ENCODE measurements around the gene DYNC1LI2. TPM values are rescaled to one million over a fixed set of nuclear protein-coding genes. Genes with fewer than 3 reads are reported as not detected.

Gene DYNC1LI2
- total and polyA plus RNA-seq, 2 experiments from 2014 or later = 80.6 to 173 TPM

GRCh38 chr16:66693149-66693548 is 58.3 kb downstream of the DYNC1LI2 start:
- H3K79me2 ChIP-seq (ENCODE audit: insufficient read depth) = peaks cover 42% of the 10 kb centered on the region
- no peak for DNase-seq
- TF ChIP-seq EZH2phosphoT487 (IDR thresholded peaks at IDR 0.05; ENCODE audit: insufficient read depth, low read depth) = no peak
- no peak for TF ChIP-seq EZH2 (IDR thresholded peaks at IDR 0.05; ENCODE audit: insufficient read depth, poor library complexity, severe bottlenecking)

GRCh38 chr16:66692341-66692740 is 59.1 kb downstream of the DYNC1LI2 start:
- no peaks in the 10 kb centered on the region for H3K9me2 ChIP-seq (ENCODE audit: insufficient read depth)
- no peak overlapping the region for H3K9ac ChIP-seq
- H3K27me3 ChIP-seq (replicated peaks; ENCODE audit: insufficient read depth) = no peaks in the 10 kb centered on the region
- no peaks in the 10 kb centered on the region for H3K9me3 ChIP-seq (ENCODE audit: low read depth)
- no peaks in the 10 kb centered on the region for H3F3A ChIP-seq (ENCODE audit: insufficient read depth)
- H3K4me3 ChIP-seq = no peak overlapping the region
- TF ChIP-seq EZH2 (IDR thresholded peaks at IDR 0.05; ENCODE audit: insufficient read depth, poor library complexity, severe bottlenecking) (no peak), EZH2phosphoT487 (IDR thresholded peaks at IDR 0.05; ENCODE audit: insufficient read depth, low read depth) (no peak)
- no peaks in the 10 kb centered on the region for H3K36me3 ChIP-seq (ENCODE audit: low read depth)
- no peak overlapping the region for H3K27ac ChIP-seq
- H2AFZ ChIP-seq = no peak overlapping the region
- in situ Hi-C loops (cut with MboI) = no loop called here
- 91% methylated on average over 6 of the region's 6 CpGs for whole genome bisulfite sequencing, 2 experiments (ENCODE audit: low coverage in 1 of 2, low lambda C conversion rate in 2 of 2, missing lambda C conversion rate in 2 of 2)
- DNase-seq = no peak
- H3K4me2 ChIP-seq (ENCODE audit: unreplicated experiment) = no peak overlapping the region
- H4K20me1 ChIP-seq (ENCODE audit: insufficient read depth) = no peaks in the 10 kb centered on the region
- peaks cover 44% of the 10 kb centered on the region for H3K79me2 ChIP-seq (ENCODE audit: insufficient read depth)
- peaks cover 8% of the 10 kb centered on the region; the same call in 1 of the 2 replicates for H3K4me1 ChIP-seq (ENCODE audit: insufficient read depth)

More at GRCh38 chr16:66693149-66693548, 58.3 kb downstream of the DYNC1LI2 start:
- in situ Hi-C loops (cut with MboI) = no loop called here
- no peaks in the 10 kb centered on the region for H4K20me1 ChIP-seq (ENCODE audit: insufficient read depth)
- no peaks in the 10 kb centered on the region for H3F3A ChIP-seq (ENCODE audit: insufficient read depth)
- H3K4me1 ChIP-seq (ENCODE audit: insufficient read depth) = peaks cover 8% of the 10 kb centered on the region; the same call in 1 of the 2 replicates
- no peaks in the 10 kb centered on the region for H3K27me3 ChIP-seq (replicated peaks; ENCODE audit: insufficient read depth)
- no peak overlapping the region for H3K9ac ChIP-seq
- no peaks in the 10 kb centered on the region for H3K9me3 ChIP-seq (ENCODE audit: low read depth)
- H3K27ac ChIP-seq = no peak overlapping the region
- WGBS, 2 experiments (ENCODE audit: low coverage in 1 of 2, low lambda C conversion rate in 2 of 2, missing lambda C conversion rate in 2 of 2) = 96 to 98% methylated on average over 4 of the region's 4 CpGs
- no peak overlapping the region for H2AFZ ChIP-seq
- H3K9me2 ChIP-seq (ENCODE audit: insufficient read depth) = no peaks in the 10 kb centered on the region
- no peak overlapping the region for H3K4me3 ChIP-seq
- no peaks in the 10 kb centered on the region for H3K36me3 ChIP-seq (ENCODE audit: low read depth)
- H3K4me2 ChIP-seq (ENCODE audit: unreplicated experiment) = no peak overlapping the region

DNA sequence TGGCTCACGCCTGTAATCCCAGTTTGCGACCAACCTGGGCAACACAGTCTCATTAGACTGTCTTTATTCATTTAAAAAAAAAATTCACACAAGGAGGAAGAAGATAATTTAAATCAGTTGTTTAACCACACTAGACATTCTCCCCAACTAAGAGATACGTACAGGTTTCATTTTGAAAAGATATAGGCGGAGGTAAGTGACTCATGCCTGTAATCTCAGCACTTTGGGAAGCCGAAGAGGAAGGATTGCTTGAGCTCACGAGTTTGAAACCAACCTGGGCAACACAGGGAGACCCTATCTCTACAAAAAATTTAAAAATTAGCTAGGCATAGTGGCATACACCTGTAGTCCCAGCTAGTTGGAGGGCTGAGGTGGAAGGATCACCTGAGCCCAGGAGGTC is 60.2 kb downstream of the DYNC1LI2 start:
- H3K4me2 ChIP-seq (ENCODE audit: unreplicated experiment) = no peak overlapping the region
- H2AFZ ChIP-seq = no peak overlapping the region
- no peaks in the 10 kb centered on the region for H3K36me3 ChIP-seq (ENCODE audit: low read depth)
- no peak overlapping the region for H3K4me3 ChIP-seq
- no peaks in the 10 kb centered on the region for H3K27me3 ChIP-seq (replicated peaks; ENCODE audit: insufficient read depth)
- H3K79me2 ChIP-seq (ENCODE audit: insufficient read depth) = peaks cover 49% of the 10 kb centered on the region
- no peaks in the 10 kb centered on the region for H4K20me1 ChIP-seq (ENCODE audit: insufficient read depth)
- in situ Hi-C loops (cut with MboI) = no loop called here
- H3K4me1 ChIP-seq (ENCODE audit: insufficient read depth) = peaks cover 8% of the 10 kb centered on the region; the same call in 1 of the 2 replicates
- no peak overlapping the region for H3K9ac ChIP-seq
- H3K9me2 ChIP-seq (ENCODE audit: insufficient read depth) = no peaks in the 10 kb centered on the region
- WGBS, 2 experiments (ENCODE audit: low coverage in 1 of 2, low lambda C conversion rate in 2 of 2, missing lambda C conversion rate in 2 of 2) = 98% methylated on average over 6 of the region's 6 CpGs
- no peak for DNase-seq
- H3K27ac ChIP-seq = no peak overlapping the region
- no peaks in the 10 kb centered on the region for H3K9me3 ChIP-seq (ENCODE audit: low read depth)
- H3F3A ChIP-seq (ENCODE audit: insufficient read depth) = no peaks in the 10 kb centered on the region
- TF ChIP-seq EZH2phosphoT487 (IDR thresholded peaks at IDR 0.05; ENCODE audit: insufficient read depth, low read depth) (no peak), EZH2 (IDR thresholded peaks at IDR 0.05; ENCODE audit: insufficient read depth, poor library complexity, severe bottlenecking) (no peak)

DNA sequence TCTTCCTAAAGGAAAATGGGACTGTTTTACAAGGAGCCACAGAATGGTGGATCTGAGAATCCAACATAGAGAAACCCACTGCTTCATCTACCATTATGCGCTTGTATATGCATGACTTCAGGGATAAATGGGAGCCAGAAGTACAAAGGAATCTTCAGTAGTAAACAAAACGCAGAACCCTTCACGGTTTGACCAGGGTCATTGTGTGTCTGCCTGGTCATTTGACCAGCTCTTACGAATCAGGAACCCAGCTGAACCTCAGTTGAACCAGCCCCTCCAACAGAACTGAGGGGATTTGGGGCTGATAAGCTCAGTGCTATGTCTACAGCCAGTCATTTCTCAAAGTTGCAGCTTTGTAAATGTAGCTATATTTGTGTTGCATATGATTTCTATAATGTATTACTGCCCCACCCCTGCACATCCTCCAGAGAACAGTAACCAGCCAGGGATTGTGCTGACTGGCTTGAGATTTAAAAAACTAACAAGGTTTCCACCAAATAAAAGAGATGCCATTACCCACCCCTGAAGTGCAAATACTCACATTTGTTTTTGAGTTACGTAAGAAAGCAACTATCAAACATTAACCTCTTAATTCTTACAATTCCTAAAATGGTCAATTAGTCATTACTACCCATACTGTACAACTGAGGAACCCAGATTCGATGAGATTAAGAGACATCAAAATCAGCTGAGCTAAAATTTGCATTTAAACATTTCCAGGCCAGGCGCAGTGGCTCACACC is 61.1 kb downstream of the DYNC1LI2 start:
- Histone ChIP-seq H3K4me2 (ENCODE audit: unreplicated experiment) (no peak overlapping the region), H3K4me3 (no peak overlapping the region), H2AFZ (no peak overlapping the region), H3K9me2 (ENCODE audit: insufficient read depth) (no peaks in the 10 kb centered on the region), H3K9ac (no peak overlapping the region), H4K20me1 (ENCODE audit: insufficient read depth) (no peaks in the 10 kb centered on the region), H3K36me3 (ENCODE audit: low read depth) (no peaks in the 10 kb centered on the region), H3K4me1 (ENCODE audit: insufficient read depth) (no peaks in the 10 kb centered on the region), H3K27ac (no peak overlapping the region), H3K27me3 (replicated peaks; ENCODE audit: insufficient read depth) (no peaks in the 10 kb centered on the region), H3K79me2 (ENCODE audit: insufficient read depth) (peaks cover 48% of the 10 kb centered on the region), H3F3A (ENCODE audit: insufficient read depth) (no peaks in the 10 kb centered on the region), H3K9me3 (ENCODE audit: low read depth) (no peaks in the 10 kb centered on the region)
- no peak for DNase-seq
- TF ChIP-seq EZH2 (IDR thresholded peaks at IDR 0.05; ENCODE audit: insufficient read depth, poor library complexity, severe bottlenecking) = no peak
- TF ChIP-seq EZH2phosphoT487 (IDR thresholded peaks at IDR 0.05; ENCODE audit: insufficient read depth, low read depth) = no peak
- 84 to 85% methylated on average over 7 of the region's 7 CpGs for WGBS, 2 experiments (ENCODE audit: low coverage in 1 of 2, low lambda C conversion rate in 2 of 2, missing lambda C conversion rate in 2 of 2)
- in situ Hi-C loops (cut with MboI) = no loop called here

All from GM23248 (cell line).